ENCODE results near the gene KMT5C. TPM values are rescaled to one million over a fixed set of nuclear protein-coding genes. Genes with fewer than 3 reads are reported as not detected.

The KMT5C gene
- total and polyA plus RNA-seq, 3 experiments from 2014 or later = 1.6 to 15.0 (median 14.6) TPM

DNA sequence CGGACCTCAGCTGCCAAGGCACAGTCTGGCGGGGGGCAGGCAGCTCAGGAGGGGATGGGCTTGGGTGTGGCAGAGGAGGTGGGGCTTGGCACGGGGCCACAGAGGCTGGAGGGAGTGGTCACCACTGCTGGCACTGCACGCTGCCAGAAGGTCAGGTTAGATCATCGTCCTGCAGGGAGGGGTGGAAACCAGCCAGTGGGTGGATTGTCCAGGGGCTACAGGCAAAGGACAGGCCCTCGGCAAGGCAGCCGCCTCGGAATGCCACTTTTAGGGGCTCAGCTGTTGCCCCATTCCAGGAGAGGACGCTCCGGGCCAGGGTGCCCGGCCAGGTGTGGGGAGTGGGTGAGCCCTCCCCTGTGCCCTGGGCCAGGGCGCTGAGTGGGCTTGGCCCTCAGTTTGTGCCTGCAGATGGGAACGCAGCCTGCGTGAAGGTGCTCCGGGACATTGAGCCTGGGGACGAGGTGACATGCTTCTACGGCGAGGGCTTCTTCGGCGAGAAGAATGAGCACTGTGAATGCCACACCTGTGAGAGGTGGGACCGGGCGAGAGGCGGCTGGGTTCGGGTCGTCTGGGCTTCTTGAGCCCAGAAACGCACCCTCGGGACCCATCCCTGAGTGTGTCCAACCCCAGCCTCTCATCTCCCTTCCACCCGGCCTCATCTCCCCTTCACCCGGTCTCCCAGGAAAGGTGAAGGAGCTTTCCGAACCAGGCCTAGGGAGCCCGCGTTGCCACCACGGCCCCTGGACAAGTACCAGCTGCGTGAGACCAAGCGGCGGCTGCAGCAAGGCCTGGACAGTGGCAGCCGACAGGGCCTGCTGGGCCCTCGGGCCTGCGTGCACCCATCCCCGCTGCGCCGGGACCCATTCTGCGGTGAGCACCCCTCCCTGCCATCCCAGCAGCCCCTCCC lies 6.4 kb downstream of the KMT5C start:
- no peaks in the 10 kb centered on the region for H3K36me3 ChIP-seq (ENCODE audit: insufficient read depth, low read length)
- Mint-ChIP-seq H3K4me1 (peaks cover 6 to 9% (median 7%) of the 10 kb centered on the region in 3 donors), H3K27ac (no peak overlapping the region), H3K36me3 (peaks cover 0 to 18% (median 2%) of the 10 kb centered on the region in 3 donors), H3K27me3 (peaks cover 8 to 10% of the 10 kb centered on the region in 2 donors), H3K4me3 (peak overlapping the region in 1 of 7 donors; percentile 27), H3K9me3 (no peaks in the 10 kb centered on the region)
- no peak overlapping the region for H3K27ac ChIP-seq (ENCODE audit: low read depth, low read length)
- DNase-seq = no peak
- no peak overlapping the region for H3K4me3 ChIP-seq (ENCODE audit: low read length)
- peaks cover 6% of the 10 kb centered on the region for H3K4me1 ChIP-seq (ENCODE audit: insufficient read depth, low read length)
- H3K27me3 ChIP-seq (ENCODE audit: insufficient read depth, low read length, poor library complexity, severe bottlenecking) = no peaks in the 10 kb centered on the region
- no peaks in the 10 kb centered on the region for H3K9me3 ChIP-seq (ENCODE audit: low read length)
- POLR2A ChIA-PET = no interaction called here
- CTCF ChIA-PET = interaction anchor here (1.1 kb wide), 1 partner anchor 44 kb away, joined by 3 read pairs; no protein-coding TSS in a partner anchor

DNA sequence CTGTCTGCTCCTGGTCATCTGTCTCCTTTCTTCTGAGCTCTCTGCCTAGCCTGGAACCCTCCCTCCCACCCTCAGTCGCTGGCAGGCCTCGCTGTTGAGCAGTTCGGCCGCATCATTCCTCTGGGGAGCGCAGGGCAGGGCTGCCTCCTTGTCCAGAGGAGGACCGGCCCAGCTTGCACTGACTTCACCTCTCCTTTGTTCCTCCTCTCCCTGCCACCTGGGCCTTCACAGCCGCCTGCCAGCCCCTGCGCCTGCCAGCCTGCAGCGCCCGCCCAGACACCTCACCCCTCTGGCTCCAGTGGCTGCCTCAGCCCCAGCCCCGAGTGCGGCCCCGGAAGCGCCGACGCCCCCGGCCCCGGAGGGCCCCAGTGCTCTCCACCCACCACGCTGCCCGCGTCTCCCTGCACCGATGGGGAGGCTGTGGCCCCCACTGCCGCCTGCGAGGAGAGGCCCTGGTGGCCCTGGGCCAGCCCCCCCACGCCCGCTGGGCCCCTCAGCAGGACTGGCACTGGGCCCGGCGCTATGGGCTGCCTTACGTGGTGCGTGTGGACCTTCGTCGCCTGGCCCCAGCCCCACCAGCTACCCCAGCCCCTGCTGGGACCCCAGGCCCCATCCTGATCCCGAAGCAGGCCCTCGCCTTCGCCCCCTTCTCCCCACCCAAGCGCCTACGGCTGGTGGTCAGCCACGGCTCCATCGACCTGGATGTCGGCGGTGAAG lies 7.2 kb downstream of the KMT5C start:
- no peaks in the 10 kb centered on the region for H3K9me3 ChIP-seq (ENCODE audit: low read length)
- H3K4me1 Mint-ChIP-seq = peaks cover 0 to 10% (median 7%) of the 10 kb centered on the region in 3 donors
- no peak for DNase-seq

DNA sequence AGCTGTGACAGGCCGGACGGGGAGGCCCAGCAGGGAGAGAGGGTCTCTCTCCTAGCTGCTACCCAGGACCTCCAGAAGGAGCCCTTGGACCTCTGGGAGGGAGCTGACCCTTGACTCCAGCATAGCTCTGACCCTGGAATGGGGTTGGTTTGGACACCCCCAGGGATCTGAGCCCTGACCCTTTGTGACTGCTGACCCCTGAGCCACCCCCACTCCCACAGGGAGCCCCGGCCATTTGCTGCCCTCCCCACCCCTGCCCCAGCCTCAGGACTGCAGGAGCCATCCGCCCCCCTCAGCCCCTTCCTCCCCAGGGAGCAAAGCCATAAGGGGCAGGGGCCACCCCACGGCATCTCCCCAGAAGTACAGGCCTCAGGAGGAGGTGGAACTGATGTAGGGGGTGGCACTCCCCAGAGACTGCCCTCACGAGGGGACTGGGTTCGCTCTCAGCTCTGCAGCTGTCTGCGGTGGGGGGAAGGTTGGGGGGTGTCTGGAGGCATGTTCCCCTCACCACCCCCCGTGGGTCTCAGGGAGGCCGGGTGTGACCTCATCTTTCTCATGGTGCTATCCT lies 7.8 kb downstream of the KMT5C start:
- H3K9me3 Mint-ChIP-seq = no peaks in the 10 kb centered on the region
- no peaks in the 10 kb centered on the region for H3K36me3 ChIP-seq (ENCODE audit: insufficient read depth, low read length)
- H3K4me3 ChIP-seq (ENCODE audit: low read length) = no peak overlapping the region
- H3K27ac ChIP-seq (ENCODE audit: low read depth, low read length) = no peak overlapping the region
- DNase-seq = no peak
- H3K27me3 Mint-ChIP-seq = peaks cover 15 to 25% of the 10 kb centered on the region in 2 donors
- CTCF ChIA-PET = no interaction called here
- H3K9me3 ChIP-seq (ENCODE audit: low read length) = no peaks in the 10 kb centered on the region
- H3K4me3 Mint-ChIP-seq = no peak overlapping the region
- POLR2A ChIA-PET = no interaction called here
- no peaks in the 10 kb centered on the region for H3K4me1 ChIP-seq (ENCODE audit: insufficient read depth, low read length)
- H3K36me3 Mint-ChIP-seq = peaks cover 0 to 13% (median 2%) of the 10 kb centered on the region in 3 donors
- peak overlapping the region in 1 of 8 donors; percentile 12 for H3K27ac Mint-ChIP-seq
- H3K4me1 Mint-ChIP-seq = peaks cover 2 to 16% (median 11%) of the 10 kb centered on the region in 3 donors
- peaks cover 12% of the 10 kb centered on the region for H3K27me3 ChIP-seq (ENCODE audit: insufficient read depth, low read length, poor library complexity, severe bottlenecking)

More for the DNA sequence above, 7.2 kb downstream of the KMT5C start:
- H3K9me3 Mint-ChIP-seq = no peaks in the 10 kb centered on the region
- ChIA-PET POLR2A (no interaction called here), CTCF (no interaction called here)
- Histone ChIP-seq H3K4me3 (ENCODE audit: low read length) (no peak overlapping the region), H3K27ac (ENCODE audit: low read depth, low read length) (no peak overlapping the region), H3K36me3 (ENCODE audit: insufficient read depth, low read length) (no peaks in the 10 kb centered on the region), H3K4me1 (ENCODE audit: insufficient read depth, low read length) (no peaks in the 10 kb centered on the region), H3K27me3 (ENCODE audit: insufficient read depth, low read length, poor library complexity, severe bottlenecking) (peaks cover 5% of the 10 kb centered on the region)
- H3K27me3 Mint-ChIP-seq = peaks cover 11 to 18% of the 10 kb centered on the region in 2 donors
- H3K36me3 Mint-ChIP-seq = peaks cover 0 to 16% (median 2%) of the 10 kb centered on the region in 3 donors
- no peak overlapping the region for H3K4me3 Mint-ChIP-seq
- H3K27ac Mint-ChIP-seq = no peak overlapping the region

DNA sequence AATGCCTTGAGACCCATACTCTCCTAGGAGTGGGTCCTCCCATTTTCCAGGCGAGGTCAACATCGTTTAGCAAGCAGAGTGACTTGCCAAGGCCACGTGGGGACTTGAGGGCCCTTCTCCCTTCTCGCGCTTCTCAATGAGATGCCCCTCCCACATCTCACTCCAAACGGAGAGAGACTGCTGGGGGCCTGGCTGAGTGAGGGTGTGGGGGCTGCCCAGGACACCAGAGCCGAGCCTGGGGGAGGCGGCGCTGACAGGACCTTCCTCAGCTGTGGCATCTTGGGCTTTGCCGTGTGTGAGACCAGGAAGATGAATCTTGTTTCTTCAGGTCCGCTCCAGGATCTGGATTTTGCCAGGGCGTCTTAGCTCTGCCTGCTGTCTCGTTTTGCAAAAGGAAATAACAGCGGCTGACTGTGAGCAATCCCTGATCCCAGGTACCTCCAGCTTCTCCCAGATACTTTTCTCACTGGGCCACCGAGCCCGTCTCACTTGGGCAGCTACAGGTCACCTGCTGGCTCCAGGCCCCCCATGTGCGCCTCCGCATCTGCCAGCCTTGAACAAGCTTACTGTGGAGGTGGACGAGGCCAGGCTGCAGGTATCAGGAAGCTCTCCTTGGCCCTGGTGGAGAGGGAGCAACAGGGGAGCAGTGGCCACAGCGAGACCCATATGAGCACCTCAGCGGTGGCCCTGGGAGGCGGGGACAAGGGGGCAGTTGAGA lies 8.8 kb downstream of the KMT5C start:
- no peaks in the 10 kb centered on the region for H3K36me3 ChIP-seq (ENCODE audit: insufficient read depth, low read length)
- H3K4me3 Mint-ChIP-seq = no peak overlapping the region
- POLR2A ChIA-PET = no interaction called here
- peaks cover 21% of the 10 kb centered on the region for H3K27me3 ChIP-seq (ENCODE audit: insufficient read depth, low read length, poor library complexity, severe bottlenecking)
- H3K4me3 ChIP-seq (ENCODE audit: low read length) = no peak overlapping the region
- no peak overlapping the region for H3K27ac ChIP-seq (ENCODE audit: low read depth, low read length)
- H3K27me3 Mint-ChIP-seq = peaks cover 24 to 34% of the 10 kb centered on the region in 2 donors
- H3K9me3 ChIP-seq (ENCODE audit: low read length) = no peaks in the 10 kb centered on the region
- no peak for DNase-seq
- no peaks in the 10 kb centered on the region for H3K9me3 Mint-ChIP-seq
- H3K4me1 ChIP-seq (ENCODE audit: insufficient read depth, low read length) = peaks cover 7% of the 10 kb centered on the region
- CTCF ChIA-PET = no interaction called here
- no peak overlapping the region for H3K27ac Mint-ChIP-seq
- peaks cover 0 to 9% (median 2%) of the 10 kb centered on the region in 3 donors for H3K36me3 Mint-ChIP-seq
- H3K4me1 Mint-ChIP-seq = peaks cover 11 to 26% (median 21%) of the 10 kb centered on the region in 3 donors

DNA sequence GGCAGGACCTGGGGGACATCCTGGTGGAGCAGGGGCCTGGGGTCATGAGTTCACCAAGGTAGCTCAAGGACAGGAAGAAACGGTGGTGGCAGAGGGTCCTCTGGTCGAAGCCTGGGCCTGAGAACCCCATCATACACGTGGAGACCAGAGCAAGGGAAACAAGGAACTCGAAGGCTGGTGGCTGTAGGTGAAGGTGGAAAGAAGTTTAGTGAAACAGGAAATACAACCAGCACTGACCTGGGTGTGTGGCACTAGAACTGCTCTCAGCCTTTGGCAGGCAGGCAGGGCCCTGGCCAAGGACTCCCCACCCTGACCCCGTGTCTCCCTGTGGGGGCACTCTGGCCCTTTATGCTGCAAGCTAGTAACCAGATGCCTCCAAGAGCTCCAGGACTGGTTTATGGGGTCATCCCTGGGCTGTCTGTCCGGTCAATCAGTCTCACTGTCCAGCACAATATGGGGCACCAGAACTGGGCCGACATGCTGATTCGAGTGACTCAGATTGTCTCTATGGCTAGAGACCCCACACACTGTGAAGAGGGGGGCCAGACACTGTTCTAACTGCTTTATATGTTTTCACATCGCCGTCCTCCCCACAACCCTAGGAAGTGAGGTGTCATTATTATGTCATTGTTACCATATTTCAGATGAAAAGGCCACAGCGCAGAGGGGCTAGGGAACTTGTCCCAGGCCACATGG lies 11.1 kb downstream of the KMT5C start:
- peaks cover 27 to 40% of the 10 kb centered on the region in 2 donors for H3K27me3 Mint-ChIP-seq
- H3K4me1 Mint-ChIP-seq = peaks cover 17 to 38% (median 24%) of the 10 kb centered on the region in 3 donors
- no peak for DNase-seq
- ChIA-PET POLR2A (interaction anchor here (2.3 kb wide), 1 partner anchor 12 kb away, joined by 6 read pairs; the partner anchor contains the start of gene KMT5C), CTCF (no interaction called here)
- Histone ChIP-seq H3K9me3 (ENCODE audit: low read length) (no peaks in the 10 kb centered on the region), H3K36me3 (ENCODE audit: insufficient read depth, low read length) (no peaks in the 10 kb centered on the region), H3K4me3 (ENCODE audit: low read length) (no peak overlapping the region), H3K4me1 (ENCODE audit: insufficient read depth, low read length) (peaks cover 13% of the 10 kb centered on the region), H3K27ac (ENCODE audit: low read depth, low read length) (no peak overlapping the region), H3K27me3 (ENCODE audit: insufficient read depth, low read length, poor library complexity, severe bottlenecking) (peaks cover 22% of the 10 kb centered on the region)
- H3K36me3 Mint-ChIP-seq = no peaks in the 10 kb centered on the region
- peak overlapping the region in 1 of 8 donors; percentile 14 for H3K27ac Mint-ChIP-seq
- H3K4me3 Mint-ChIP-seq = no peak overlapping the region
- no peaks in the 10 kb centered on the region for H3K9me3 Mint-ChIP-seq

DNA sequence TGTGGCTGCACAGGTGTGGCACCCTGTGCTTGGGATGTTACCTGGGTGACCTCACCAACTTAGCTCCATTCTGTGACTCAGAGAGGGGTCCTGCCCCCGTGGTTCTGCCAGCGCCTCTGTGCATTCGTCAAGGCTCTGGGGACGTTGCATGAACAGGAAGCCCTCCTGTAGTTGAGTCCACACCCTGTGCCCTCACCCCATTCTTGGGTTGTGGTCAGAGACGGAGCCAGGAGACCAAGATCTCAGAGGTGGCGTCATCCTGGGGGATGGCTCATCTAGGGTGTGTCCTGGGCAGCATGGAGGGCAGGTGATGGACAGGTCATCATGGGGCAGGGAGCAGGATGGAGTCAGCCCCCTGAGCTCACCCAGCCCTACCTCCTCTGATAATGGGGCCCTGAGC lies 12.4 kb downstream of the KMT5C start:
- no peaks in the 10 kb centered on the region for H3K9me3 Mint-ChIP-seq
- CTCF ChIA-PET = no interaction called here
- peak overlapping the region in 1 of 8 donors; percentile 55 for H3K27ac Mint-ChIP-seq
- POLR2A ChIA-PET = interaction anchor here (2.3 kb wide), 1 partner anchor 13 kb away, joined by 6 read pairs; the partner anchor contains the start of gene KMT5C
- H3K27ac ChIP-seq (ENCODE audit: low read depth, low read length) = no peak overlapping the region
- peak overlapping the region in 3 of 7 donors; percentile 12 to 72 (median 32) for H3K4me3 Mint-ChIP-seq
- peaks cover 22% of the 10 kb centered on the region for H3K27me3 ChIP-seq (ENCODE audit: insufficient read depth, low read length, poor library complexity, severe bottlenecking)
- no peaks in the 10 kb centered on the region for H3K36me3 Mint-ChIP-seq
- H3K9me3 ChIP-seq (ENCODE audit: low read length) = no peaks in the 10 kb centered on the region
- no peaks in the 10 kb centered on the region for H3K36me3 ChIP-seq (ENCODE audit: insufficient read depth, low read length)
- peaks cover 17 to 38% (median 24%) of the 10 kb centered on the region in 3 donors for H3K4me1 Mint-ChIP-seq
- peaks cover 13% of the 10 kb centered on the region for H3K4me1 ChIP-seq (ENCODE audit: insufficient read depth, low read length)
- H3K4me3 ChIP-seq (ENCODE audit: low read length) = no peak overlapping the region
- H3K27me3 Mint-ChIP-seq = peaks cover 27 to 42% of the 10 kb centered on the region in 2 donors
- DNase-seq = no peak

DNA sequence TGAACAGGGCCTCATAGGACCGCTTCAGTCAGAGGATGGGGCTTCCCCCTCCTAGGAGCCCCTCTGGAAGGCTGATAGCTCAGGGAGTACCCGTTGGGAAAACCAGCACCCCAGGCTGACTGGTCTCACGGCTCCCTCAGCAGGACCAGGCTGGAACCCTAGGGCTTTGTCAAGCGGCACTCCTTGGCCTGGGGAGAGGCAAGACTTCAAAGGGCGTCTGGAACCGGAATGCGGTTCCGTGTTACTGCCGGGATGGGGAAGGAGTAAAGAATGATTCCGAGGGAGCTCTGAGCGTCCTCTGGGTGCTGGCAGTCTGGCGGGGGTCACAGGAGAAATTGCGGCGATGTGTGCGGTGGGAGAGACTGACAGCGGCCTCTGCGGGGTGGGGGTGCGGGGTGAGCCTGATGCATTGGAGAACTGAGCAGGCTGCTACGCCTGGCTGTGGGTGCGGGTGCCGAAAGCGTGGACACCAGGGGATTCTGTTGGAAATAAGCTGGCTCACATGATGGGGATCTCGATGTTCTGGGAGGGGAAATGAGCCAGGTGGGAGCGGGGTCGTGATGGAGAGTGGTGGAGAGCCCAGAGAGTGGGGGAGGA lies 13.0 kb downstream of the KMT5C start:
- ChIA-PET CTCF (interaction anchor here (1.4 kb wide), 1 partner anchor 13 kb away, joined by 4 read pairs; the partner anchor contains the start of gene KMT5C), POLR2A (interaction anchor here (2.3 kb wide), 1 partner anchor 13 kb away, joined by 6 read pairs; the partner anchor contains the start of gene KMT5C)
- Mint-ChIP-seq H3K9me3 (no peaks in the 10 kb centered on the region), H3K27ac (peak overlapping the region in 4 of 8 donors; percentile 54 to 70 (median 57)), H3K4me3 (peak overlapping the region; percentile 11 to 88 (median 81)), H3K4me1 (peaks cover 17 to 38% (median 24%) of the 10 kb centered on the region in 3 donors), H3K27me3 (peaks cover 27 to 47% of the 10 kb centered on the region in 2 donors), H3K36me3 (no peaks in the 10 kb centered on the region)
- Histone ChIP-seq H3K9me3 (ENCODE audit: low read length) (no peaks in the 10 kb centered on the region), H3K4me3 (ENCODE audit: low read length) (no peak overlapping the region), H3K27ac (ENCODE audit: low read depth, low read length) (no peak overlapping the region), H3K36me3 (ENCODE audit: insufficient read depth, low read length) (no peaks in the 10 kb centered on the region), H3K27me3 (ENCODE audit: insufficient read depth, low read length, poor library complexity, severe bottlenecking) (peaks cover 22% of the 10 kb centered on the region), H3K4me1 (ENCODE audit: insufficient read depth, low read length) (peaks cover 13% of the 10 kb centered on the region)
- no peak for DNase-seq
